Left ventricle myocardium inferior (tissue), 1 donor: ENCODE data around the gene DIDO1. TPM values are rescaled to one million over a fixed set of nuclear protein-coding genes. Genes with fewer than 3 reads are reported as not detected.

Experiments used
- DNase-seq: peaks from one replicate; pipeline ENCODE4 v3.0.0-alpha.2; 2020
- H3K27ac ChIP-seq: fragments of 200-600 bp; replicated peaks from 2 replicates; pipeline ENCODE4 v1.8.0; 2021
- H3K27me3 ChIP-seq: fragments of 200-600 bp; 2 replicates; pipeline ENCODE4 v1.8.0; 2021; ENCODE audit warnings: low read depth
- H3K36me3 ChIP-seq: fragments of 200-600 bp; 2 replicates; pipeline ENCODE4 v1.8.0; 2021
- H3K4me1 ChIP-seq: fragments of 200-600 bp; 2 replicates; pipeline ENCODE4 v1.8.0; 2021
- H3K4me3 ChIP-seq: fragments of 200-600 bp; 2 replicates; pipeline ENCODE4 v1.8.0; 2021; ENCODE audit warnings: mild to moderate bottlenecking, moderate library complexity
- H3K9me3 ChIP-seq: fragments of 200-600 bp; replicated peaks from 2 replicates; pipeline ENCODE4 v1.8.0; 2021
- intact Hi-C: fragments of 100-400 bp; cut with micrococcal nuclease; formaldehyde crosslinking; loops from one replicate; pipeline ENCODE4 v1.11.0; 2022
- total RNA-seq: library from RNA; stranded (reverse); fragmentation: NEBNext Ultra II Directional; extraction: Animal tissue kit (Norgen Biotek cat#: 25700); gene quantifications from one replicate; pipeline ENCODE4 v1.2.1, GENCODE V29; 2021
- TF ChIP-seq, protein P1 (sequence below): fragments of 200-600 bp; IDR thresholded peaks from 2 replicates; pipeline ENCODE4 v1.8.0; 2021; ENCODE audit warnings: antibody characterized with exemption, mild to moderate bottlenecking, borderline replicate concordance
- donor health status: DM: no; HTN: yes; CAD: no; lungs with severe emphysema.

The DIDO1 gene
- total RNA-seq, 1 donor from 2014 or later, result 37.0 TPM

DNA sequence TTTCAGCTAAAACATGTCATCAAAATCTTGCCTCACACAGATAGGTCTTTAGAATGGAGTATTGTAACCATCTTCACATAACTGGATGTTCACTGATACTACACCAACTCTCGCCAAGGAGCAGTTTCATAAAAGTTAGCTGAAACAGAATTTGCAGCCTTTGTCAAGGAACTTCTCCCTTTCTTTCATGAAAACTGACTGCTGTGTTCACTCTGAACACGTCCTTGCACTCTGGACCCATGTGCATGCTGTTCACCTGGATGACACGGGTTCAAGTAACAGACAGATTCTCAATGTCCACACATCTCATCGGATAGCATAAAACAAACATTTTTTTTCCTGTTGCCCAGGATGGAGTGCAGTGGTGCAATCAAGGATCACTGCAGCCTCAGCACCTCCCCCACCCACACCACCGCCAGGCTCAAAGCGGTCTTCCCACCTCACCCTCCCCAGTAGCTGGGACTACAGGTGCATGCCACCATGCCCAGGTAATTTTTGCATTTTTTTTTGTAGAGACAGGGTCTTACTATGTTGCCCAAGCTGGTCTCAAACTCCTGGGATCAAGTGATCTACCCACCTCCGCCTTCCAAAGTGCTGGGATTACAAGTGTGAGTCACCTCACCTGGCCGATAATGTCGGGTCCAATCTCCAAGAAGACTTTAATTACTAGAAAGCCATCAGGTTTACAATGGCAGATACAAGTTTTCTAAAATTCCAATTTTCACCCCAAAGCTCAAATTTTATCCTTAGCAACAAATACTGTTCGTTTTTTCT is 9.4 kb downstream of the DIDO1 start:
- intact Hi-C loops, result no loop called here
- Histone ChIP-seq H3K9me3 (no peaks in the 10 kb centered on the region), H3K27me3 (no peaks in the 10 kb centered on the region), H3K4me3 (no peak overlapping the region), H3K4me1 (peaks cover 99% of the 10 kb centered on the region), H3K27ac (no peak overlapping the region), H3K36me3 (peaks cover 16% of the 10 kb centered on the region)
- DNase-seq, result no peak
- TF ChIP-seq, protein P1, sequence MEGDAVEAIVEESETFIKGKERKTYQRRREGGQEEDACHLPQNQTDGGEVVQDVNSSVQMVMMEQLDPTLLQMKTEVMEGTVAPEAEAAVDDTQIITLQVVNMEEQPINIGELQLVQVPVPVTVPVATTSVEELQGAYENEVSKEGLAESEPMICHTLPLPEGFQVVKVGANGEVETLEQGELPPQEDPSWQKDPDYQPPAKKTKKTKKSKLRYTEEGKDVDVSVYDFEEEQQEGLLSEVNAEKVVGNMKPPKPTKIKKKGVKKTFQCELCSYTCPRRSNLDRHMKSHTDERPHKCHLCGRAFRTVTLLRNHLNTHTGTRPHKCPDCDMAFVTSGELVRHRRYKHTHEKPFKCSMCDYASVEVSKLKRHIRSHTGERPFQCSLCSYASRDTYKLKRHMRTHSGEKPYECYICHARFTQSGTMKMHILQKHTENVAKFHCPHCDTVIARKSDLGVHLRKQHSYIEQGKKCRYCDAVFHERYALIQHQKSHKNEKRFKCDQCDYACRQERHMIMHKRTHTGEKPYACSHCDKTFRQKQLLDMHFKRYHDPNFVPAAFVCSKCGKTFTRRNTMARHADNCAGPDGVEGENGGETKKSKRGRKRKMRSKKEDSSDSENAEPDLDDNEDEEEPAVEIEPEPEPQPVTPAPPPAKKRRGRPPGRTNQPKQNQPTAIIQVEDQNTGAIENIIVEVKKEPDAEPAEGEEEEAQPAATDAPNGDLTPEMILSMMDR, result no peak

DNA sequence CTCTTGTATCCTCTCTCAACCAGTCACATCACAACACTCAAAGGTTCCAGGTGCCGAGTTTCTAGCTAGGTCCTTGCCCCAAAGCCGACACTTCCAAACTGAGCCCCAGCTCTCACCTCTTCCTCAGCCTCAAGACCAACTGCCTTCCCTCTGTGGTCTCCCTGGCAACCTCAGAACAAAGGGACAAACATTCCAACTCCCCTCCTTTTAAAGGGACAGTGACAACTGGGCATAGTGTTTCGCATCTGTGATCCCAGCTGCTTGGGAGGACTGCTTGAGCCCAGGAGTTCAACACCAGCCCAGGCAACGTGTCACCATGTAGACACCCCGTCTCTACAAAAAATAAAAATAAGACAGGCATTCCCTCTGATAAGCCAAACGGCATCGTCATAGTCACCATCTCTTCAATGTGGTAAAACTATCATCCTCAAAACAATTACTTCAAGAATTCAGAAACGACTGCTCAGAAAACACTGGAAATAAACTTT is 11.3 kb downstream of the DIDO1 start:
- Histone ChIP-seq H3K27me3 (no peaks in the 10 kb centered on the region), H3K27ac (no peak overlapping the region), H3K36me3 (peaks cover 34% of the 10 kb centered on the region), H3K4me1 (peaks cover 83% of the 10 kb centered on the region), H3K4me3 (peak overlapping the region; percentile 34), H3K9me3 (no peaks in the 10 kb centered on the region)
- DNase-seq, result no peak
- intact Hi-C loops, result no loop called here
- TF ChIP-seq, protein P1, result no peak

- Histone ChIP-seq H3K36me3 (peaks cover 40% of the 10 kb centered on the region), H3K4me1 (peaks cover 77% of the 10 kb centered on the region), H3K4me3 (peak overlapping the region; percentile 34)
Observed at GRCh38 chr20:62914436-62914835, 11.9 kb downstream of the DIDO1 start.

DNA sequence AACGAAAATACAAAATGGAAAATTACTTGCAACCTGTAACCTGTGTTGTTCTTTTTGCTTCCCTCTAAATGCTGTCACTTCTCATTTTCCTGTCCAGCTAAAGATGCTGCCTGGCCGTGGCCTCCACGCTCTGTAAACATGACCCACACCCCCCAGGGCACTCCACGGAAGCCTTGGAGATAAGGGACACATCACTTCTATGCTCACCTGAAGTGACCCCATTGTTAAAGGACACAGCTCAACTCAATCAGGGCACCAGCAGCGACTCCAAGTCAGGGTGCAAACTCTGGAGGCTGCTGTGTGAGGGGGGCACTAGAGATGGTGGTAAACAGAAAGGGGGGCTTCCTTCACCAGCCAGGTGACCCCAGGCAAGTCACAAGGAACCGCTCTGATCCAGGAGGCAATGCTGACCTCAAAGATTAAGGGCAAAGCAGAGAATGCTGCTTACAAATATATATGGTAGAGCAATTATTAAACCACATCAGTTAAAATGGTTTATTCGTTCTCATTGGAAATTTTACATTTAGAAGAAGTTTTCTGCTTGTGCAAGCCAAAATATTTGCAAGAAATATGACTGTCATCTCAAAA is 13.2 kb downstream of the DIDO1 start:
- DNase-seq, result no peak
- no peaks in the 10 kb centered on the region for H3K9me3 ChIP-seq
- peaks cover 64% of the 10 kb centered on the region for H3K4me1 ChIP-seq
- intact Hi-C loops, result no loop called here
- H3K27ac ChIP-seq, result no peak overlapping the region
- TF ChIP-seq, protein P1, result no peak
- H3K36me3 ChIP-seq, result peaks cover 53% of the 10 kb centered on the region
- H3K27me3 ChIP-seq, result no peaks in the 10 kb centered on the region
- no peak overlapping the region for H3K4me3 ChIP-seq

More at GRCh38 chr20:62914436-62914835, 11.9 kb downstream of the DIDO1 start:
- H3K9me3 ChIP-seq, result no peaks in the 10 kb centered on the region
- H3K27ac ChIP-seq, result no peak overlapping the region
- intact Hi-C loops, result no loop called here
- no peaks in the 10 kb centered on the region for H3K27me3 ChIP-seq
- TF ChIP-seq, protein P1, result no peak
- DNase-seq, result no peak

DNA sequence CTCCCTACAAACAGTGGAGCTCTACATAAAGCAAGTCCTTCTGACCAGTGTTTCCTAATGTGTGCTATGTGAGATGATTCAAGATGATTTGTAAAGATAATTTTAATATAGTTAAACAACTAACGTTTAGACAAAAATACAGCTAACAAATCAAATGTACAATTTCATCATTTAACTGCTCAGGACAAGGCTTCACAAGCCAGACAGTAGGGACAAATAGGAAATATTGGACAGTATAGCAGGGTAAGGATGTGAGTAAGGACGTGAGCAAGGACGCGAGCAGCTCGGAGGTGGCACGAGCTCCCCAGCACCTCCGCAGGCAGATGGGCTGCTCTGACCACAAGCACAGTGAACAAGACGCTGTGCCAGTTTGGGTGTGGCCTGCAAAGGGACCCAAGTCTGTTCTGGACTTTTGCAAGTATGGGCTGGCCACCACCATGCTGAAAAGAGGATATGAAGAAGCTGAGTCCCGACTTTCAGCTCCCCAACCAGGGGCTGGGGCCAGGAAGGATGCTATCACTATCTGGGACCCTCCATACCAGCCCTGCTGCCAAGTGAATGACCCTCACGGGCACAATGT is 14.5 kb downstream of the DIDO1 start:
- Histone ChIP-seq H3K4me1 (peaks cover 52% of the 10 kb centered on the region), H3K4me3 (no peak overlapping the region), H3K27ac (no peak overlapping the region), H3K9me3 (no peaks in the 10 kb centered on the region), H3K27me3 (no peaks in the 10 kb centered on the region), H3K36me3 (peaks cover 67% of the 10 kb centered on the region)
- TF ChIP-seq, protein P1, result no peak
- DNase-seq, result no peak
- intact Hi-C loops, result no loop called here
